Endothelial cell of umbilical vein (primary cell): ENCODE measurements around the gene MS4A7. TPM values are rescaled to one million over a fixed set of nuclear protein-coding genes. Genes with fewer than 3 reads are reported as not detected.

ENCODE experiments used
- BruUV-seq: library from RNA; stranded (reverse); fragments of 400-500 nt; replicated peaks from 2 replicates; lab custom pipeline; 2021; lab: Mats Ljungman, UMichigan
- CTCF ChIA-PET: fragments of 300-600, 350-600 bp; sonication (Branson Sonifier 250); formaldehyde crosslinking; loops from one replicate; lab custom pipeline; 2021; ENCODE audit warnings: antibody characterized with exemption, inconsistent platforms; lab: Charles Lee
- POLR2A ChIA-PET: fragments of 300-600, 350-600 bp; sonication (Branson Sonifier 250); formaldehyde crosslinking; loops from one replicate; lab custom pipeline; 2021; ENCODE audit warnings: antibody characterized with exemption, inconsistent platforms; lab: Charles Lee
- DNase-seq: peaks from one replicate; pipeline ENCODE4 v3.0.0-alpha.2; 2011; ENCODE audit warnings: low read depth, low spot score
- FAIRE-seq: peaks from 2 replicates; lab custom pipeline; 2011; peaks lifted over from hg19 to GRCh38; lab: Jason Lieb, UNC
- H2AFZ ChIP-seq: 2 replicates; pipeline ENCODE4 v1.6.0; 2012; ENCODE audit warnings: low read depth, low read length, control low read depth, inconsistent platforms
- H3K27ac ChIP-seq: 2 replicates; pipeline ENCODE4 v1.5.1; 2011; ENCODE audit warnings: low read depth, mild to moderate bottlenecking, control low read depth, low read length, moderate library complexity; ENCODE audit not compliant: insufficient read depth
- H3K27me3 ChIP-seq, 2 experiments: 2 replicates each; pipeline versions ENCODE4 v1.6.0 to v1.6.1; 2011; ENCODE audit warnings: low read length in 2 of 2, mixed read lengths in 1 of 2; ENCODE audit not compliant: control insufficient read depth in 2 of 2, insufficient read depth in 2 of 2
- H3K36me3 ChIP-seq, 2 experiments: 2 replicates in 1 of 2; 3 replicates in 1 of 2; pipeline ENCODE4 v1.5.1; 2011; ENCODE audit warnings: low read length in 2 of 2, mild to moderate bottlenecking in 1 of 2, moderate library complexity in 1 of 2; ENCODE audit not compliant: control insufficient read depth in 2 of 2, insufficient read depth in 2 of 2; ENCODE audit errors: extremely low read depth in 1 of 2
- H3K4me1 ChIP-seq: 3 replicates; pipeline ENCODE4 v1.5.1; 2011; ENCODE audit warnings: mild to moderate bottlenecking, low read length; ENCODE audit not compliant: control insufficient read depth, insufficient read depth; ENCODE audit errors: extremely low read depth
- H3K4me2 ChIP-seq: 2 replicates; pipeline ENCODE4 v1.6.1; 2011; ENCODE audit warnings: low read length, control low read depth, mixed read lengths; ENCODE audit not compliant: insufficient read depth
- H3K4me3 ChIP-seq, 3 experiments: fragments of 200-600 bp in 1 of 3; sonication (generic), shearing (Covaris generic) in 1 of 3; replicated peaks in 1 of 3; 2 replicates each; pipeline ENCODE4 v1.5.1; 2011 to 2016; ENCODE audit warnings: control low read depth in 3 of 3, low read length in 3 of 3, mild to moderate bottlenecking in 2 of 3, inconsistent platforms in 1 of 3, low read depth in 1 of 3, moderate library complexity in 1 of 3; ENCODE audit not compliant: insufficient read depth in 1 of 3
- H3K79me2 ChIP-seq: 2 replicates; pipeline ENCODE4 v1.6.0; 2012; ENCODE audit warnings: low read length, inconsistent platforms; ENCODE audit not compliant: control insufficient read depth, insufficient read depth
- H3K9ac ChIP-seq: replicated peaks from 2 replicates; pipeline ENCODE3; 2011; ENCODE audit warnings: low read length, control low read depth; ENCODE audit not compliant: insufficient read depth; ENCODE audit errors: extremely low read depth
- H3K9me1 ChIP-seq: replicated peaks from 3 replicates; pipeline ENCODE4 v1.6.0; 2011; ENCODE audit warnings: mild to moderate bottlenecking, low read length; ENCODE audit not compliant: control insufficient read depth, insufficient read depth; ENCODE audit errors: extremely low read depth
- H3K9me3 ChIP-seq: replicated peaks from 2 replicates; pipeline ENCODE4 v1.5.1; 2012; ENCODE audit warnings: low read length, inconsistent platforms; ENCODE audit not compliant: control insufficient read depth, insufficient read depth
- H4K20me1 ChIP-seq: replicated peaks from 2 replicates; pipeline ENCODE3; 2011; ENCODE audit warnings: mild to moderate bottlenecking, low read length; ENCODE audit not compliant: control insufficient read depth, insufficient read depth; ENCODE audit errors: extremely low read depth
- CTCF ChIP-seq, 2 donors: IDR thresholded peaks; 1 replicate in 1 of 2; 2 replicates in 1 of 2; pipeline ENCODE4 v1.5.1; 2011; ENCODE audit warnings: low read length in 2 of 2, mild to moderate bottlenecking in 2 of 2, moderate library complexity in 2 of 2, control low read depth in 1 of 2, inconsistent platforms in 1 of 2, low read depth in 1 of 2; ENCODE audit not compliant: insufficient read depth in 1 of 2; ENCODE audit errors: extremely low read depth in 1 of 2
- EZH2 ChIP-seq: IDR thresholded peaks from 2 replicates; pipeline ENCODE4 v1.6.1; 2012; ENCODE audit warnings: borderline replicate concordance, low read depth, mild to moderate bottlenecking, moderate library complexity, low read length, inconsistent platforms; ENCODE audit not compliant: severe bottlenecking
- FOS ChIP-seq: IDR thresholded peaks from 2 replicates; pipeline ENCODE4 v1.6.1; 2011; ENCODE audit warnings: mild to moderate bottlenecking, low read length, moderate library complexity, borderline replicate concordance; ENCODE audit not compliant: insufficient read depth
- GATA2 ChIP-seq: IDR thresholded peaks from 2 replicates; pipeline ENCODE4 v1.7.0; 2011; ENCODE audit warnings: low read depth, mild to moderate bottlenecking, moderate library complexity, mixed read lengths, low read length; ENCODE audit not compliant: insufficient read length, insufficient read depth
- JUN ChIP-seq: IDR thresholded peaks from 2 replicates; pipeline ENCODE4 v1.6.1; 2011; ENCODE audit warnings: borderline replicate concordance, low read depth; ENCODE audit not compliant: insufficient read length, insufficient read depth
- MAX ChIP-seq: IDR thresholded peaks from 2 replicates; pipeline ENCODE4 v1.6.1; 2011; ENCODE audit not compliant: insufficient read depth, insufficient read length
- MYC ChIP-seq: IDR thresholded peaks from one replicate; pipeline ENCODE4 v1.6.1; 2011; ENCODE audit warnings: mild to moderate bottlenecking, low read depth, low read length
- POLR2A ChIP-seq: IDR thresholded peaks from 2 replicates; pipeline ENCODE4 v1.6.1; 2012; ENCODE audit warnings: low read depth, mild to moderate bottlenecking, control low read depth, low read length
- POLR2AphosphoS5 ChIP-seq: IDR thresholded peaks from 2 replicates; pipeline ENCODE4 v1.6.1; 2012; ENCODE audit warnings: low read depth, mild to moderate bottlenecking, control low read depth, low read length, moderate library complexity; ENCODE audit not compliant: insufficient read depth
- dilution Hi-C: fragments of 300-500 bp; cut with MboI; formaldehyde crosslinking; loops from one replicate; pipeline ENCODE4 v1.15.0; 2019; ENCODE audit warnings: low sequenced_read_pairs; ENCODE audit not compliant: extremely low pct_ligation_motif_present
- intact Hi-C: fragments of 100-400 bp; cut with micrococcal nuclease; formaldehyde crosslinking; loops from one replicate; pipeline ENCODE4 v1.10.0; 2022
- polyA plus RNA-seq, 4 experiments: library from polyadenylated mRNA; depleted of rRNA in 3 of 4; stranded (reverse) in 3 of 4; unstranded in 1 of 4; fragments of >200 nt; gene quantifications; 2 replicates each; pipeline versions ENCODE4 v1.2.1 to v1.2.3, GENCODE V29; 2011 to 2012; ENCODE audit warnings: missing spikeins in 1 of 4
- total RNA-seq: library from RNA; stranded (reverse); gene quantifications from 2 replicates; pipeline ENCODE4 v1.2.3, GENCODE V29; 2021

Gene MS4A7
- total and polyA plus RNA-seq, 2 donors (not counting 3 experiments of a cell fraction or from before 2014, with no cell fraction given) = 0.04 TPM; not detected in 1

GRCh38 chr11:60393016-60393415, 14.7 kb downstream of the MS4A7 start:
- no peaks in the 10 kb centered on the region for H3K27me3 ChIP-seq
- CTCF ChIA-PET = interaction anchor here (0.7 to 1.4 kb wide), 4 partner anchors 9 to 14 kb away, joined by 3 to 4 read pairs (median 3); no protein-coding TSS in a partner anchor
- TF ChIP-seq MAX = no peak
- no peak for TF ChIP-seq POLR2A
- TF ChIP-seq GATA2 = no peak
- TF ChIP-seq JUN = no peak
- no peak for TF ChIP-seq EZH2
- no peak for TF ChIP-seq CTCF (IDR thresholded peaks at IDR 0.05; ENCODE audit: extremely low read depth in 1 of 2, insufficient read depth in 1 of 2, low read depth in 1 of 2, low read length in 2 of 2)
- TF ChIP-seq MYC = no peak
- no peak for TF ChIP-seq POLR2AphosphoS5
- TF ChIP-seq FOS = no peak
- H3K36me3 ChIP-seq = no peaks in the 10 kb centered on the region
- no peaks in the 10 kb centered on the region for H4K20me1 ChIP-seq
- no peaks in the 10 kb centered on the region for H3K79me2 ChIP-seq
- FAIRE-seq = no peak
- no peaks in the 10 kb centered on the region for H3K9me3 ChIP-seq
- no peak overlapping the region for H3K4me2 ChIP-seq
- intact Hi-C loops = no loop called here
- no peaks in the 10 kb centered on the region for H3K9me1 ChIP-seq
- DNase-seq = no peak
- H3K27ac ChIP-seq = no peak overlapping the region
- no peak overlapping the region for H3K4me3 ChIP-seq
- POLR2A ChIA-PET = no interaction called here
- BruUV-seq = no TSS peak
- no peaks in the 10 kb centered on the region for H3K4me1 ChIP-seq
- dilution Hi-C loops = no loop called here
- H3K9ac ChIP-seq = no peak overlapping the region
- H2AFZ ChIP-seq = no peak overlapping the region
